NCI-H82 treated with DMSO at 0.1 percent for 48 hours (cell line): ENCODE results near the gene AP1B1.
A peak's percentile ranks its signal among the peaks of the same experiment; 100 is the strongest.
"Not testable (repeated sequence)": the region's sequence is repeated elsewhere in the genome, so short reads cannot be mapped to it uniquely, and the experiment has no call there.

Experiments used
- DNase-seq: peaks from one replicate; lab custom pipeline; 2025; ENCODE audit not compliant: unreplicated experiment; lab: John Stamatoyannopoulos, UW

AP1B1 gene

GRCh38 chr22:29388759-29389090 is 355 bp upstream of the AP1B1 start:
- no peak for DNase-seq

- DNase-seq = no peak
These were observed 1.7 kb downstream of the AP1B1 start for GRCh38 chr22:29386708-29387107.

- no peak for DNase-seq
These were observed 2.6 kb downstream of the AP1B1 start for GRCh38 chr22:29385748-29386147.

- DNase-seq = no peak
These were observed 3.1 kb downstream of the AP1B1 start for GRCh38 chr22:29385151-29385704.

GRCh38 chr22:29383740-29384139 is 4.6 kb downstream of the AP1B1 start:
- no peak for DNase-seq

- DNase-seq = no peak
These were observed 5.6 kb downstream of the AP1B1 start for GRCh38 chr22:29382580-29383302.

- DNase-seq = no peak
These were observed 7.5 kb downstream of the AP1B1 start for GRCh38 chr22:29380856-29381255.

- DNase-seq = no peak
These were observed 8.2 kb downstream of the AP1B1 start for GRCh38 chr22:29380032-29380781.

GRCh38 chr22:29379258-29379657 is 9.1 kb downstream of the AP1B1 start:
- no peak for DNase-seq

- no peak for DNase-seq
These were observed 10.4 kb downstream of the AP1B1 start for GRCh38 chr22:29377979-29378378.

GRCh38 chr22:29376705-29377104 is 11.7 kb downstream of the AP1B1 start:
- DNase-seq = not testable (repeated sequence)

GRCh38 chr22:29375398-29376076 is 12.8 kb downstream of the AP1B1 start:
- no peak for DNase-seq

- not testable (repeated sequence) for DNase-seq
These were observed 13.6 kb downstream of the AP1B1 start for GRCh38 chr22:29374806-29375205.

- no peak for DNase-seq
These were observed 14.0 kb downstream of the AP1B1 start for GRCh38 chr22:29374401-29374800.

GRCh38 chr22:29370537-29370936 is 17.8 kb downstream of the AP1B1 start:
- no peak for DNase-seq

- DNase-seq = no peak
These were observed 18.9 kb downstream of the AP1B1 start for GRCh38 chr22:29369460-29369859.

- peak; percentile 18 for DNase-seq
These were observed 28.9 kb downstream of the AP1B1 start for GRCh38 chr22:29359469-29359868.

- not testable (repeated sequence) for DNase-seq
These were observed 31.0 kb downstream of the AP1B1 start for GRCh38 chr22:29357193-29357890.

- DNase-seq = no peak
These were observed 34.5 kb downstream of the AP1B1 start for GRCh38 chr22:29353860-29354259.

GRCh38 chr22:29353286-29353685 is 35.1 kb downstream of the AP1B1 start:
- DNase-seq = no peak

- no peak for DNase-seq
These were observed 35.6 kb downstream of the AP1B1 start for GRCh38 chr22:29352778-29353177.
